Neural progenitor cell (in vitro differentiated cells): ENCODE results near the gene PADI3. TPM values are rescaled to one million over a fixed set of nuclear protein-coding genes. Genes with fewer than 3 reads are reported as not detected.

Experiments
- DNase-seq: peaks from one replicate; pipeline ENCODE4 v3.0.0-alpha.2; 2016; ENCODE audit warnings: low spot score
- H2AFZ ChIP-seq: fragments of 200-600 bp; sonication (generic); replicated peaks from 2 replicates; pipeline ENCODE4 v1.6.1; 2016; ENCODE audit warnings: antibody characterized with exemption
- H3F3A ChIP-seq: fragments of 200-600 bp; sonication (generic); 2 replicates; pipeline ENCODE4 v1.6.1; 2016; ENCODE audit warnings: antibody characterized with exemption, low read depth
- H3K27ac ChIP-seq: fragments of 200-600 bp; sonication (generic); 2 replicates; pipeline ENCODE4 v1.5.1; 2016; ENCODE audit warnings: mild to moderate bottlenecking
- H3K27me3 ChIP-seq: fragments of 200-600 bp; sonication (generic); 2 replicates; pipeline ENCODE4 v1.6.1; 2016; ENCODE audit warnings: mild to moderate bottlenecking, moderate library complexity
- H3K36me3 ChIP-seq: fragments of 200-600 bp; sonication (generic); 2 replicates; pipeline ENCODE4 v1.5.1; 2016
- H3K4me1 ChIP-seq: fragments of 200-600 bp; sonication (generic); 2 replicates; pipeline ENCODE4 v1.6.1; 2016; ENCODE audit warnings: mixed run types
- H3K4me2 ChIP-seq: fragments of 200-600 bp; sonication (generic); 2 replicates; pipeline ENCODE4 v1.6.1; 2016
- H3K4me3 ChIP-seq: fragments of 200-600 bp; sonication (generic); 2 replicates; pipeline ENCODE4 v1.5.1; 2016
- H3K79me2 ChIP-seq: fragments of 200-600 bp; sonication (generic); 2 replicates; pipeline ENCODE4 v1.6.1; 2016; ENCODE audit warnings: low read depth
- H3K9ac ChIP-seq: fragments of 200-600 bp; sonication (generic); 2 replicates; pipeline ENCODE4 v1.6.1; 2016
- H3K9me3 ChIP-seq: fragments of 200-600 bp; sonication (generic); 2 replicates; pipeline ENCODE4 v1.5.1; 2016; ENCODE audit warnings: low read depth
- H4K20me1 ChIP-seq: fragments of 200-600 bp; sonication (generic); 2 replicates; pipeline ENCODE4 v1.6.1; 2016; ENCODE audit warnings: low read depth
- H3K27ac Mint-ChIP-seq: 3 replicates; pipeline ENCODE4 v1.8.0; 2021; ENCODE audit warnings: mixed read lengths
- H3K27me3 Mint-ChIP-seq: 2 replicates; pipeline ENCODE4 v1.8.0; 2022; ENCODE audit warnings: low read depth, mild to moderate bottlenecking, inconsistent platforms, moderate library complexity, mixed read lengths; ENCODE audit not compliant: insufficient read depth
- H3K36me3 Mint-ChIP-seq: 3 replicates; pipeline ENCODE4 v1.8.0; 2021; ENCODE audit warnings: mixed read lengths
- H3K4me1 Mint-ChIP-seq: 3 replicates; pipeline ENCODE4 v1.8.0; 2021; ENCODE audit warnings: mixed read lengths
- H3K4me3 Mint-ChIP-seq: 3 replicates; pipeline ENCODE4 v1.8.0; 2021; ENCODE audit warnings: mild to moderate bottlenecking, moderate library complexity, mixed read lengths
- H3K9me3 Mint-ChIP-seq: 3 replicates; pipeline ENCODE4 v1.8.0; 2020; ENCODE audit warnings: mixed read lengths
- EZH2 ChIP-seq: fragments of 200-600 bp; sonication (generic); IDR thresholded peaks from 2 replicates; pipeline ENCODE4 v1.6.1; 2017; ENCODE audit warnings: antibody characterized with exemption, mild to moderate bottlenecking, moderate library complexity
- EZH2phosphoT487 ChIP-seq: fragments of 200-600 bp; sonication (generic); IDR thresholded peaks from 2 replicates; pipeline ENCODE4 v1.6.1; 2017; ENCODE audit warnings: antibody characterized with exemption
- total RNA-seq: library from RNA; depleted of rRNA; stranded (reverse); fragments of >200 nt; gene quantifications from 2 replicates; pipeline ENCODE4 v1.2.3, GENCODE V29; 2015; ENCODE audit warnings: low replicate concordance
- TF ChIP-seq, protein P1 (sequence below): fragments of 200-600 bp; sonication (generic); IDR thresholded peaks from 2 replicates; pipeline ENCODE4 v1.5.1; 2017; ENCODE audit warnings: antibody characterized with exemption, mild to moderate bottlenecking

The PADI3 gene
- total RNA-seq, 1 donor from 2014 or later, result 1.0 TPM

DNA sequence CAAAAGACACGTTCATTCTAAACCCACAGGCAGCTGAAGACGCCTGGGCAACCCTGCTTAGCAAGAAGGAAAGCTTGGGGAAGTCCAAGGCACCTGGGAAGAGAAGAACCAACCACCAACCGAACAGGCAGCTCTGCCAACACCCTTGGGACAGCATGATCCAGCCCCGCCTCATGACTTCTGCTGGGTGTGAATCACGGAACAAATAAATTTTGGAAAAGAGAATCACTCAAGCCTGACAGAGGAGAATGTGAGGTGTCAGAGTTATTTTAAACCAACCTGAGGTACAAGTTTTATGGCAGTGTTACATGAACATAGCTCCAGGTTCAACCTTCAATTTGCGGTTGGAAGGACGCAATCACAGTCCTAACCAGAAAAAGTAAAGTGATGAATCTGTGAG is 49.1 kb downstream of the PADI3 start:
- Histone ChIP-seq H4K20me1 (no peaks in the 10 kb centered on the region), H3K79me2 (no peaks in the 10 kb centered on the region), H3K4me2 (no peak overlapping the region), H3K4me1 (no peaks in the 10 kb centered on the region), H3F3A (no peaks in the 10 kb centered on the region), H3K36me3 (no peaks in the 10 kb centered on the region), H2AFZ (no peak overlapping the region), H3K27me3 (no peaks in the 10 kb centered on the region), H3K9me3 (no peaks in the 10 kb centered on the region), H3K4me3 (no peak overlapping the region), H3K27ac (no peak overlapping the region), H3K9ac (no peak overlapping the region)
- Mint-ChIP-seq H3K4me1 (no peaks in the 10 kb centered on the region), H3K36me3 (no peaks in the 10 kb centered on the region), H3K9me3 (peaks cover 15% of the 10 kb centered on the region), H3K4me3 (no peak overlapping the region), H3K27ac (no peak overlapping the region), H3K27me3 (peaks cover 15% of the 10 kb centered on the region)
- TF ChIP-seq, protein P1, sequence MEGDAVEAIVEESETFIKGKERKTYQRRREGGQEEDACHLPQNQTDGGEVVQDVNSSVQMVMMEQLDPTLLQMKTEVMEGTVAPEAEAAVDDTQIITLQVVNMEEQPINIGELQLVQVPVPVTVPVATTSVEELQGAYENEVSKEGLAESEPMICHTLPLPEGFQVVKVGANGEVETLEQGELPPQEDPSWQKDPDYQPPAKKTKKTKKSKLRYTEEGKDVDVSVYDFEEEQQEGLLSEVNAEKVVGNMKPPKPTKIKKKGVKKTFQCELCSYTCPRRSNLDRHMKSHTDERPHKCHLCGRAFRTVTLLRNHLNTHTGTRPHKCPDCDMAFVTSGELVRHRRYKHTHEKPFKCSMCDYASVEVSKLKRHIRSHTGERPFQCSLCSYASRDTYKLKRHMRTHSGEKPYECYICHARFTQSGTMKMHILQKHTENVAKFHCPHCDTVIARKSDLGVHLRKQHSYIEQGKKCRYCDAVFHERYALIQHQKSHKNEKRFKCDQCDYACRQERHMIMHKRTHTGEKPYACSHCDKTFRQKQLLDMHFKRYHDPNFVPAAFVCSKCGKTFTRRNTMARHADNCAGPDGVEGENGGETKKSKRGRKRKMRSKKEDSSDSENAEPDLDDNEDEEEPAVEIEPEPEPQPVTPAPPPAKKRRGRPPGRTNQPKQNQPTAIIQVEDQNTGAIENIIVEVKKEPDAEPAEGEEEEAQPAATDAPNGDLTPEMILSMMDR, result no peak
- TF ChIP-seq EZH2 (no peak), EZH2phosphoT487 (no peak)
- no peak for DNase-seq

DNA sequence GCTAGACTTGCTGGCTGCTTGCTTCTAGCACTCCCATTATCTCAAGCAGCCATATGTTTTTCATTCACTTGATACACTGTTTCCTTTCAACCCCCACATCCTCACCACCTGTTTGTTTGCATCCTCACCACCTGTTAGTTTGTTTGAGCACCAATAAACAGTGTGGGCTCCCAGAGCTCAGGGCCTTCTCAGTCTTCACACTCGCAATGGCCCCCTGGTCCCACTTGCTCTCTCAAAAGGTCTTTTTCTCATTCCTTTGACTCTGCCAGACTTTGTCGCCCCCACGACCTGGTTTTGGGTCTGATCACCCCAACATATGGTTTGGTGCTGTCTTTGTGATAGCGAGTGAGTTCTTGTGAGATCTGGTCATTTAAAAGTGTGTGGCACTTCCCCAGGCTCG is 52.9 kb downstream of the PADI3 start:
- Histone ChIP-seq H3F3A (no peaks in the 10 kb centered on the region), H3K4me3 (no peak overlapping the region), H3K4me2 (no peak overlapping the region), H2AFZ (no peak overlapping the region), H3K9ac (no peak overlapping the region), H3K4me1 (no peaks in the 10 kb centered on the region), H3K27ac (no peak overlapping the region), H3K9me3 (no peaks in the 10 kb centered on the region), H4K20me1 (no peaks in the 10 kb centered on the region), H3K27me3 (no peaks in the 10 kb centered on the region), H3K36me3 (no peaks in the 10 kb centered on the region), H3K79me2 (no peaks in the 10 kb centered on the region)
- Mint-ChIP-seq H3K4me3 (no peak overlapping the region), H3K4me1 (peaks cover 8% of the 10 kb centered on the region), H3K27me3 (peaks cover 10% of the 10 kb centered on the region), H3K36me3 (no peaks in the 10 kb centered on the region), H3K27ac (no peak overlapping the region), H3K9me3 (peaks cover 13% of the 10 kb centered on the region)
- TF ChIP-seq, protein P1, result no peak
- TF ChIP-seq EZH2, result no peak
- TF ChIP-seq EZH2phosphoT487, result no peak
- no peak for DNase-seq

DNA sequence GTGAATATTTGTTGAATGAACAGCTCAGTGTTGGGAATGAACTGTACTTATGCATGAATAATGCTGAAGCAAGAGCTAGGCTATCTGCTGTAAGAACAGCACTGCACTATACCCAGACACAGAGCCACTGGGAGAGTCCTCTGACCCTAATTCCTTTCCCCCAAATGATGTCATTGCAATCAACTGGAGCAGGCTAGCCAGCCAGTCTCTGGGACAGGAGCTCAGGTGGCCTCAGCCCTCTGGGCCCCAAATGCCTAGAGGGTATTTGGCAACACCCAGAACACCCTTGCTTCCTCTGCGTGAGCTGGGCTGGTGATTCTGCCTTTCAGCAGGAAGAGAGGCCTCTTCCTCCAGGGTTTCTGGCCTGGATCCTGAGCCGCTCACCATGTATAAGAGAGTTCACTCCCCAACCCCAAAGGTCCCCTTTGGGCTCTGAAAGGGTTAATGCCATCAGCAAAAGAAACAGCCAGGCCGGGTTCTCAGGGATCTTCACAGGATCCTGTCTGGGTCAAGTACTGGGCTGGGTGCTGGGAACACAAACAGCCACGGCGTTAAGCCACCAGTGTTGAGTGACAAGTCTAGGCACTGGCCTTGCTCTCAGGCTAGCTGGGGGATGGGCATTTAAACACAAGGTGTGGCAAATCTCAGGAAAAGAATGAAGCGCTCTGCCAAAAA is 55.4 kb downstream of the PADI3 start:
- H3K4me2 ChIP-seq, result no peak overlapping the region
- H2AFZ ChIP-seq, result no peak overlapping the region
- H3K4me1 ChIP-seq, result peaks cover 3% of the 10 kb centered on the region
- TF ChIP-seq, protein P1, result no peak
- TF ChIP-seq EZH2phosphoT487 (no peak), EZH2 (no peak)
- H3F3A ChIP-seq, result no peaks in the 10 kb centered on the region
- H3K27ac ChIP-seq, result no peak overlapping the region
- H4K20me1 ChIP-seq, result no peaks in the 10 kb centered on the region
- H3K36me3 ChIP-seq, result no peaks in the 10 kb centered on the region
- H3K27me3 ChIP-seq, result no peaks in the 10 kb centered on the region
- Mint-ChIP-seq H3K4me1 (peaks cover 16% of the 10 kb centered on the region), H3K27me3 (peaks cover 11% of the 10 kb centered on the region), H3K4me3 (no peak overlapping the region), H3K27ac (no peak overlapping the region), H3K9me3 (peaks cover 13% of the 10 kb centered on the region), H3K36me3 (no peaks in the 10 kb centered on the region)
- no peak overlapping the region for H3K9ac ChIP-seq
- H3K79me2 ChIP-seq, result no peaks in the 10 kb centered on the region
- no peaks in the 10 kb centered on the region for H3K9me3 ChIP-seq
- no peak for DNase-seq
- H3K4me3 ChIP-seq, result no peak overlapping the region
